Left forelimb (tissue), 1 donor: ENCODE measurements around the gene ARPIN.
A peak's percentile ranks its signal among the peaks of the same experiment; 100 is the strongest.
"Not testable (repeated sequence)": the region's sequence is repeated elsewhere in the genome, so short reads cannot be mapped to it uniquely, and the experiment has no call there.

Experiments used
- DNase-seq: peaks from one replicate; pipeline ENCODE4 v3.0.0-alpha.2; 2018; ENCODE audit warnings: low spot score

Gene ARPIN

DNA sequence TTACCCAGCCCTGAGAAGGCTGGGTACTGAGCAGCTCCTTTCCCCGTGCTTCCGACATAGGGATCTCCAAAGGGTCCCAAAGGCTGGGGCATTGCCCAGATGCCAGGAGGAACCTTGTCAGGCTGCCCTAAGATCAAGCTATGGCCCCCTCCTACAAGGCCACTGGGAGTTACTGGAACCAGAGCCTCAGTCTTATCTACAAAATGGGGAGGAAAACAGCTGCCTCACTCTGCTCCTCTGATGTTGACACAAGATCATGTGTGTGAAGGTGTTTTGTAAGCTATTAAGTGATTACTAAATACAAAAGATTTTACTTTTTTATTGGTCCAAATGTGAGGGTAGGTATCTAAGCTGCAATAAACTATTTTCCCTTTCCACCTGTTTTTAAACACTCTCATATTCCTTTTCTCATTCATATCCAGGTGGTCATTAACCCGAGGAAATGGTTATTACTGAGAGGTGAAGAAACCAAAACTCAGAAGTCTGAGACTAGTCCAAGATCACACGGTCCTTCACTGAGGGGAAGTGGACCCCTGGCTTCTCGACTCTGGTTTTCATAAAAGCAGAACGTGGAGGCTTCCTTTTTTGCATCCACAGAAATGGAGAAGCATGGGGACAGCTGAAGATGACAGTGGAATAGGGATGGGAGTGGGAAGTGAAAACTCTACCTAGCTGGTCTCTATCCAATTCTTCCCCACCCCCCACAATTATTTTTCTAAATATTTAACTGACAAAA lies 1.7 kb downstream of the ARPIN start:
- DNase-seq, result no peak

DNA sequence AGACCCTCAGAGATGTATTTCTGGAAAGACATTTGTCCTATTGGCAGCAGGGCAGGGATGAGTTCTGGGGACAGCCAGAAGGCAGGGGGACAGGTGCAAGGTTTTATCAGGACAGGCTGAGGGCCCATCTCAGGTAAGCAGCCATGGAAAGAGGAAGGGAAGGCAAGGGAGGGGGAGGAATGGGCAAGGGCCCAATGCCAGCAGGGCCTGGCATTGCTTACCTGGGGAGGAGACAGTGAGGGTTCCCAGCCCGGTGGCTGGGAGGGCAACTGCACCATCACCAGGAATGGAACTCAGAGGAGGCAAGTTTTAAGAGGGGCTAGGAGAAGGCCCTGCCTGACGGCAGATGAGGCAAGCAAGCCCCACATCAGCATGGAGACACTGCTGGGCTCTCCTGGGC lies 3.1 kb downstream of the ARPIN start:
- DNase-seq, result no peak

DNA sequence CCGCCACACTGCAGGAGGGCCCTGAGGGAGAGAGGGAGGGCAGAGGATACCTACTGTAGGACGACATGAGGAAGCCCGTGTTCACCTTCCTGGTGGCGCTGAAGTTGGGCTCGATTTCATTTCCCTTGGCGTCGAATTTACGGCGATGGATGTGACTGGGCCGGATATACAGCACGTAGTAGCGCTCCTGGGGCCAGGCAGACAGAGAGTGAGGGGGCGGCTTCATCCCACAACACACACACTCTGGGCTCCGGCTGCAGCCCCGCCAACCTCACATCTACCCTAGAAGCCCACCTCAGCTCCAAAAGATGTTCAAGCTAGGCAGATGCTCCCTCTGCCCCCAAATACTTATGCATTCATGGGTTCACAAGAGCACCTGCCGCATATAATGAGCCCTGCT lies 4.5 kb downstream of the ARPIN start:
- DNase-seq, result no peak

DNA sequence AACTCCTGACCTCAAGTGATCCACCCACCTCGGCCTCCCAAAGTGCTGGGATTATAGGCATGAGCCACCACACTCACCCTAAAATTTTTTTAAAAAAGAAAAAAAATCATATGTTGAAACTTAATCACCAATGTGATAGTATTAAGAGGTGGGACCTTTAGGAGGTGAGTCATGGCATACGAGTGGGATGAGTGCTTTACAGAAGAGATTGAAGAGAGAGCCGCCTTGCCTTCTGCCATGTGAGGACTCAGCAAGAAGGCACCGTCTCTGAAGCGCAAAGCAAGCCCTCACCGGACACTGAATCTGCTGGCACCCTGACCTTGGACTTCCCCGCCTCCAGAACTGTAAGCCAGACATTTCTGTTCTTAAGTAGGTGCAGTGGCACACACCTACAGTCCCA lies 5.5 kb downstream of the ARPIN start:
- DNase-seq, result no peak

DNA sequence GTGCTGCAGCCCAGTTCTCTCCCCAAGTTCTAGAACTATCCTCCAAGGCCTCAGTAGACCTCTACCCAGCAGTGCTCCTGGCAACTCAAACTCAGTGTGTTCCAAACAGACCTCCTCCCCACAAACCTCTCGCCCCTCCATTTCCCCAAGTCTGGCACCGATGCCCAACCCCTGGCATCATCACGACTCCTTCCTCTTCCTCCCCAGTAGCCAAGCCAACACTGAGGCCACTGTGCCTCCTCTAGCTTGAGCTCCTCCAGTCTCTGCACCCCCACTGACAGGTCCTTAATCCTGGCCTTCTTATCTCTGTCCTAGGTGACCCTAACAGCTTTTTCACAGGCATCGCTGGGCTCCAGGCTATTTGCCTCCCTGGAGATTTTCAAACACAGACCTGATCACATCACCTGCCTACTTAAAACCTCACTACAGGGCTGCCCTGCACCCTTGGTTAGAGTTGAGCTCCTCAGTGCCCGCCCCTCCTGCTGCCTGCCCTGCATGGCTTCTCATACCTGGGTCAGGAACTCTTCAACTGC lies 6.8 kb downstream of the ARPIN start:
- no peak for DNase-seq

DNA sequence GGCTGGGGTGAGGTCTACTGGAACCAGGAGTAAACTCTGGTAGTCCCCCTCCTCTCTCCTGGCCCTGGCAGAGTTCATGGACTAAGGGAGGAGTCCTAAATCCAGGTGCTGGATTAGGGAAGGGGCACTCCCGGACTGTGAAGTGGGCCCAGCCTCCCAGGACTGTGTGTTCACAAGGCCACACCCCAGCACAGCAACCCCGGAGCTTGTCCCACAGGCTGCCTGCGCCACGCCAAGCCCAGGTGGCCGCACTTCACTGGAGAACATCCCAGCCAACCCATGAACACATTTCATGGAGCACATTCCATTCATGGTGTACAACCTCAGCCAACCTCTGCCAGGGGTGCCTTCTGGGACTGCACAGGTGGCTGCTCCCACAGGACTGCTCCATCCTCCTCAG lies 8.2 kb downstream of the ARPIN start:
- no peak for DNase-seq

DNA sequence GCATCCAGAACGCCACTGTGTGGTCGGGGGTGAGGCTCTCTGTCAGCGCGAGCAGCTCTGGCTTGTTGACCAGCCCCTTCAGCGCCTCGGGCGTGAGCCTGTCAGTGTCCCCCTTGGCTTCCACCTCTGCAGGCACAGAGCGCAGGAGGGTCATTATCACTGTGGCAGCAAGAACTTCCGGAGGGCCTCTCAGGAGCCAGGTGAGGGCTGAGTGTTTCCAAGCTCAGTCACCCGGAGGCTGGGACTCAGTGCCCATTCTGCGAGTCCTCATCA lies 9.0 kb downstream of the ARPIN start:
- DNase-seq, result no peak

DNA sequence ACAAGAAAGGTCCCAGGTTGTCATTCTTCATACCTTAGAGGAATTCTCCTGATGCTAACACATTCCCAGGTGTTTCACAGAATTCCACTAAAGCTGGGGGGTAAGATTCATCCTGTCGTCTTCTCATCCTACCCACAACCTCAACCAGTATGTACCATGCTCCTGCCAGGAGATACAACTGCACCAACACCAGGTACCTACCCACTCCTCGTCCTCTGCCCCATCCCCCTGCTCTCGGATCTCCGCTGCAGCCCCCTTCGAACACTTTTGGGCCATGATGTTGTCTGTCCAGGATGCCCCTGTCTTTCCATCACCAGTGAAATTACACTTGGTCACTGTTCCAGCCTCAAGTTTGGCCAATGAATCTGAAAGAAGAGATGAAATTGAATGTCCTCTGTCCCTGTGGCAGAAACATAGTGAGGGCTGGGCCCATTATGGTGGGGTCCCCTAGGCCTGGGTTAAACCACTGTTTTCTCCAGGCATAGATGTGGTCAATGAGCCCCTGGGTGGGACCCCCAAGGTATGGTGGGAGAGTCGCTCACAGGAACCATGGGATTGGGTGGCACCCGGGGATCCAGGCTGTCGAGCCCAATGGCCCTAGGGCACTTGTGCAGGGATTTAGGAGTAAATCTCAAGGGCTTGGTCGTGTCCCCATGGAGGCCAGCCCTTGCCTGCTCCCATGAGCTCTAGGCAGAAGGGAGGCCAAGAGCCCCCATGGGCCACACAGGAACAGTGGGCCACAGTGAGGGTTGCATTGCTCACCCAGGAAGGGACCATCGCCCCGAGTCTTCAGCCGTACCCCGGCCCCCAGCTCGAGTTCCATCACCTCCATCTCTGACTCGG lies 9.5 kb downstream of the ARPIN start:
- no peak for DNase-seq

DNA sequence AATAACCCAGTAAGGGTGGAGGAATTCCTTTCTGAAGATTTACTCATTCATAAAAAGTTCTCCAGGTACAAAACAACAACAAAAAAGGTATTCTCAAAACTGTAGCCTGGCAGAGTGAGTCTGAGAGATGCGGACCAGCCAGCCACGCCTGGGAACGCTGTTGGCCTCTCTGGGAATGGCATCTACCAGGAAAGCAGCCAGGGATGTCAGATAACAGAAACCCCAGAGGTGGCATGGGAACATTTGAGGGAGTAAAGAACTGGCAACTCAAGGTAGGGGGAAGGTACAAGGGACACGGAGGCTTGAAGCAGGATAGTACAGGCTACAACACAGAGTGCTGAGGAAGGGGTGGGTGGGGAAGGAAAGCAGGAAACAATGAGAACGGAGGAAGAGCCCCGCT lies 11.9 kb downstream of the ARPIN start:
- no peak for DNase-seq

DNA sequence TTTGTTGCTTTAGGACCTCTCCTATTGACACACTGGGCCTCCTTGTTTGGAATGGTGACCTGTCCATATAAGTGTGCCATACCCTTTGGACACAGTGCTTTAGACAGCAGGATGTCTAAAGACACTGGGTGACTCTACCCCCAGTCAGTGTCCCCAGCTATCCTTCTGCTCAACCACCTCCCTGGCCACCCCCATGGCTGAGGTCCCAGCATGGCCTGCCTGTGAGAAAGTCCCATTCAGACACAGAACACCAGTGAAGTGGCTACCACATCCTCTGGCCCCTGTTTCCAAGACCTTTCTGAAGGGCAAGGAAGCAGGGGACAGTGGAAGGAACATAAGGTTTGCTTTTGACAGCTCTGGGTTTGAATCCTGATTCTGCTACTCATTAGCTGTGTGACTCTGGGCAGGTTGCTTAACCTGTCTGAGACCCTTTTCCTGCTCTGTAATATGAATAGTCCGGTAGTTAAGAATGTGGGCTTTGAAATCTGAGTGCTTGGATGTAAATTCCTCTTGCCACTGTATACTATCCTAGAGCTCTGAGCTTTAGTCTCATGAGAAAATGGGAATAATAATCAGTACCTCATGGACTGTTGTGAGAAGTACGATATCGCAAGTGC lies 12.7 kb downstream of the ARPIN start:
- DNase-seq, result no peak

DNA sequence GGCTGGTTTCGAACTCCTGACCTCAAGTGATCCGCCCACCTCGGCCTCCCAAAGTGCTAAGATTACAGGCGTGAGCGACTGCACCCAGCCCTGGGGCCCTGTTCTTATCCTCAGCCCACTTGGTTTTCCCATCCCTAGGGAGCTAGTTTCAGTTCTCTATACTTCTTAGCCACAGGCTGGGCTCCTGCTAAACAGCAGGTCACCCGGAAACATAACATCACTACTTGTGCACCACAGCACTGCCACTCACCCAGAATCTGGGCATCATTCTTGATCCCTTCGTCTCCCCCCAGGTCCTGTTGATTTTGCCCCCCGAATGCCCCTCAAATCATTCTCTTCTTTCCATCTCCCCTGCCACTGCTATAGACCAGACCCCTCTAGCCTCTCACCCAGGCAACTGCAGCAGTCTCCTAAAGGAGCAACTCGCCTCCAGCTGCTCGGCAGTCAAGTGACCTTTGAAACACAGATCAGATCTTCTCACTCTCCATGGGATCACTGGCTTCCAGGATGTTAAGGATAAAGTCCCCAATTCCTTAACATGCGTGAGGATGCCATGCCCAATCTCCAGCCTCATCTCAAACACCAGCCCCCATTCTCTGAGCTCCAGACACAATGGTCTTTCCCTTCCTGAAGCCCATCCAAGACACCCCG lies 13.3 kb downstream of the ARPIN start:
- DNase-seq, result no peak

DNA sequence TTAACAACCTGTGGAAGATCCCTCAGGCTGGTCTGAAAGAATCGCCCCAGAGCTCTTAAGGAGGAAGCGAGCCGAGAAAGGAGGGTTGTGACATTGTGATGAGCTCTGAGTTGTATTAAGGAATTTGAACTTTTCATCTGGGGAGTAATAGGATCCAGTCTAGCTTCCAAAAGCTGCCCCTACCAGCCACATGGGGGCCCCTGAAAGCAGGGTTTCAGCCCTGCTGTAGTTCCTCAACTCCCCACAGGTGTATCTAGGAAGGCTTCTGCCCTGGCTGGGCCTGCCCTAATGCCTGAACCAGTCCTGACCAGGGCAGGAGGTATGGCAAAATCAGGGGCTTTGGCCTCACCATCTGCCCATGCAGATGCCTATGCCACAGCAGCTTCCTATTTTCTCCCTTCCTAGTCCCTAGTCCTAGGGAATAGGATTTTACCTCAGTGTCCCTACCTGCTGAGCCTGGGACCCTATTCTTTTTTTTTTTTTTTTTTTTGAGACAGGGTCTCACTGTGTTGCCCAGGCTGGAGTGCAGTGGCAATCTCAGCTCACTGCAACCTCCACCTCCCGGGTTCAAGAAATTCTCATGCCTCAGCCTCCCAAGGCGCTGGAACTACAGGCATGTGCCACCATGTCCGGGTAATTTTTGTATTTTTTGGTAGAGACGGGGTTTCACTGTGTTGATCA lies 14.0 kb downstream of the ARPIN start:
- no peak for DNase-seq

DNA sequence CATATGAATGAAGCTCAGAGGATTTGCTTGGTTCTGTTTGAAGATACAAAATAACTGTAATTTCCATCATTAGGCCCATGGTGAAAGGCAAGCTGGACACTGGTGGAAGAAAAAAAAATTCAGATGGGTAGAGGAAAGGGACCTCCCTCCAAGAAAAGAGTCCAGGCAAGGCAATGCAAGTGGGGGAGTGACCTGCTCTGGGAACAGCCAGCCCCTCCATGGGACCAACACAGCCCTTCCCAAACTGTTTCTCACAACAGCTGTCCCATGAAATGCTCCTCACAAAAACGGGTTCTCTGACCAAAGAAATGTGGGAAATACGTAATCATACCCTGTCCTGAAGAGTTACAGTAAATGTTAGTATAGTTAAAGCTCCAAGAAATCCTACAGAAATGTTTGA lies 14.6 kb downstream of the ARPIN start:
- DNase-seq, result no peak

DNA sequence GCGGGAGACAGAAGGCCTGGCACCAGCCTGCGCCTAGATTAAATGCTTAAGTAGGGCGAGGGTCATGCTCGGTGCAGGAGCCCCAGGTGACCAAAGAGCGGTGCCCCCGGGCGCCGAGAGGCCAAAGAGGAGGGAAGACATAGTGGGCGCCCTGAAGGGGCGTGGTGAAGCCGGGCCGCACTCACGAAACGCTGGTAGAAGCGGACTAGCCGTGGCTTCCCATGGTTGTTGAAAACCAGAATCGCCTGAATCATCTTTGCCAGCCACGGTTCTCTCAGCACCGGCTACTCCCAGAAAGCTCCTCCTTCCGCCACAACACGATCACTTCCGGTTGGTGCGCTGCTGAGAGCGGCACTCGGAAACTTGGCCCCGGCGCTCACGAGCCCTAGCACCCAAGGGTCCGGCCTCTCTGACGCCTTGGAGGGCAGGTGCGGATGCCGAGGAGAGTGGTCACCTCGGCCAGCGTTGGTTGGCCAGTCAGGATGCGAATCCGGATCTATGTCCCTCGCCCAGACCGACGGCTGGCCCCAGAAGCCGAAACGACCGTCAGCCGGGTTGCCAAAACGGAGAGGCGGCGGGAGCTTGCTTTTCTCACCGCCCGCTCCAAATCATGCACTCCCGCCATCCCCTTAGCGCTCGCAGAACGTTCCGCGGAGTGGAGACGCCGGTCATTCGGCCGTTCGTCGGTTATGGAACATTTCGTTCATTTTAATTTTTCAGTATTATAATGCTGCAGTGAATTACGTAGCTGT lies 18.9 kb downstream of the ARPIN start, which contains the start of gene AP3S2:
AP3S2 (minus strand) TSS at position 299 of the 752 bp plus-strand sequence; CDS start at position 254, 45 bp downstream.
- DNase-seq, result peak; percentile 96

DNA sequence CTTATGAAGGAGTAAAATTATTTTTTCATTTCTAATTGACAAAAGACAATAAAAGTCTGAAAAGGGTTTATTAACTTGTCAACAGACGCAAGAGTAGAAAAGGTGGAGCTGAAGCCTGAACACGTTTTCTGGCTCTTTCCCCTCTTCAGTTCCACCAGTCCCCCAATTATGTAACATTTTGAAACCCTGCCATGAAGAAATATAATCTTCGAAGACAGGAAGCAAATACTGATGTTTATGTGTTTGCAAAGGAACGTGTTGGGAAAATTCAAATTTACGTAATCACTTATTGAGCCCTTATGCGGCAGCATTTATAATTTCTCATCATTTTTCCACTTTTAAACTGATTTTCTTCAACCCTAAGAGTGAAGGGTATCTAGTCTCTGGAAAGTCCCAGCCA lies 19.7 kb downstream of the ARPIN start:
- DNase-seq, result no peak

DNA sequence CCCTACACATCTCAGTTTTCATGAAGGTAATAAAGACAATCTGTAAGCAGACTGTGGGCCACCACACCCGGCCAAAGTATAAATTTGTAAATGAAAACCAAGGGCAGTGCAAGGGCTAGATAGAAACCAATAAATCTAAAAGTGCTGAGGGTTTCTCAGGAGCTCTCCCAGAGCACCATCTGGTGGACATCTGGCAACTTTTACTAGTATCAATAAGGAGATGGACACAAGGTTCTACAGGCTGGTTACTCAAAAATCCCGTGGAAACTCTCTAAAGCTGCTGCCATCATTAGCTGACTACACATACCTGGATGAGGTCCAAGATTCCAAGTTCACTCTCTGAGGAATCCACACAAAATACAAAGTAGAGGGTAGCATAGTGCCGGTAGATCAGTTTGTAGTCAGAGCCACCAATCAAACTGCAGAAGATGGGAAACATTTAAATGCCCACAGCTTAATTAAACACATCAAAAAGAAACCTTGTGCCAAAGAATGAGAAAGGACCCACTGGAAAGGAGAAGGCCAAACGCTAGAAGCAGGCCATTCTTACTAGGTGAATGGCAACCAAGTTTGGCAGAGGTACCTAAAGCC lies 24.4 kb downstream of the ARPIN start:
- no peak for DNase-seq

DNA sequence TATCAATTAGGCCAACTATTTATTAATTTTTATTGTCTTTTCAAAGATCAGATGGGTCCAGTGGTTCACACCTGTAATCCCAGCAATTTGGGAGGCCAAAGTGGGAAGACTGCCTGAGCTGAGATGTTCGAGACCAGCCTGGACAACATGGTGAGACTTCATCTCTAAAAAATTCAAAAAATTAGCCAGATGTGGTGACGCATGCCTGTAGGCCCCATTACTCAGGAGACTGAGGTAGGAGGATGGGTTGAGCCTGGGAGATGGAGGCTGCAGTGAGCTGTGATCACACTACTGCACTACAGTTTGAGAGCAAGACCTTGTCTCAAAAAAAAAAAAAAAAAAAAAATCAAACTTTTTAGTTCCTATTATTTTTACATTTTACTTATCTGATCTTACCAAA lies 27.1 kb downstream of the ARPIN start:
- no peak for DNase-seq

DNA sequence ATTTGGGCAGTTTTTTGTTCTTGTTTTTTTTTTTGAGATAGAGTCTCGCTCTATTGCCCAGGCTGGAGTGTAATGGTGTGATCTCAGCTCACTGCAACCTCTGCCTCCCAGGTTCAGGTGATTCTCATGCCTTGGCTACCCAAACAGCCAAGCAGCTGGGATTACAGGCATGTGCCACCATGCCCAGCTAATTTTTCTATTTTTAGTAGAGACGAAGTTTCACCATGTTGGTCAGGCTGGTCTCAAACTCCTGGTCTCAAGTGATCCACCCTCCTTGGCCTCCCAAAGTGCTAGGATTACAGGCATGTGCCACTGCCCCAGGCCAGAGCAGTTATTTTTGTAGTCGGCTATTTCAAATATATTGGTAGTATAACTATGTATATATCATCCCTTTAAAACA lies 27.6 kb downstream of the ARPIN start:
- DNase-seq, result not testable (repeated sequence)

DNA sequence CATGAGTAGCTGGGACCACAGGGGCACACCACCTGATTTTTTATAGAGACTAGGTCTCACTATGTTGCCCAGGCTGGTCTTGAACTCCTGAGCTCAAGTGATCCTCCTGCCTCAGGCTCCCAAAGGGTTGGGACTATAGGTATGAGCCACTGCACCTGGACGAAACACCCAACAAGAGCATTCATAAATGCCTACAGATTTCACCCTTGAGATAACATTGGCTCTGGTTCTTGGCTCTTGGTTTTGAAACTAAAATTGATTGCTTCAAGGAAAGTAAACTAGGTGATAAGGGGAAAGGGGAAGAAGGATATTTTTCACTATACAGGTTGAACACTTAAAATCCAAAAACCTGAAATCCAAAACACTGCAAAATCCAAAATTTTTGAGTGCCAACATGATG lies 29.2 kb downstream of the ARPIN start:
- no peak for DNase-seq

DNA sequence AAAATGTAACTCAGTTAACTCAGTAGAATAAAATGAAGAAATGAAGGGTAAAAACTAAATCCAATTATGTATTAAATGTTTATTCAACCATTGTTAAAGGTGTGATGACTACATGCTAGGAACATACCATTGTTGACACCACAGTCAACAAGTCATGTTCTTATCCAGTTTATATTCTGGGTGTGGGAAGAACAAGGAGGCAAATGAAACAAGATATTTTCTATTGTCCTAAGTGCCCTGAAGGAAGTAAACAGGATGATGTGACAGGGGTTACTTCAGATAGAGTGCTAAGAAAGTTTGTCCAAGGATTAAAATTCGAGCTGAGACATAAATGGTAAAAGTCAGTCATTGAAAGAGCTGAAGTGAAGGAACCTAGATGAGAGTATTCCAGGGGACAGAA lies 32.0 kb downstream of the ARPIN start:
- DNase-seq, result no peak

DNA sequence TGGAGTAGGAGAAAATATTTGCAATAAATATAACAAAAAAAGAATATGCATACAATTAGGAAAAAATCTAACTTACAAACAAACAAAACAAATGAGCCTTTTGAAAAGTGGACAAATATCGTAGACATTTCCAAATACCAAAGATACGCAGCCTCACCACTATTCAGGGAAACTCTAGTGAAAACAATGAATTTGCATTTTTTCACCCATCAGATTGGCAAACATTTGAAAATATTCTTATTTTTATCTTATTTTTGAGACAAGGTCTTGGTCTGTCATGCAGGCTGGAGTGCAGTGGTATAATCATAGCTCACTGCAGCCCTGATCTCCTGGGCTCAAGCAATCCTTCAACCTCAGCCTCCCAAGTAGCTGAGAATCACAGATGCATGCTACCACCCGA lies 34.4 kb downstream of the ARPIN start:
- DNase-seq, result no peak
